Esophagus squamous epithelium (tissue), 5 donors: ENCODE results near the gene RABGGTA. TPM values are rescaled to one million over a fixed set of nuclear protein-coding genes. Genes with fewer than 3 reads are reported as not detected.
A peak's percentile ranks its signal among the peaks of the same experiment; 100 is the strongest.

Experiments used
- DNase-seq: peaks from one replicate; lab custom pipeline; 2025; lab: John Stamatoyannopoulos, UW
- H3K27ac ChIP-seq, 4 donors: fragments of 200-600 bp; sonication (generic); one replicate each; pipeline ENCODE4 v1.5.1; 2016 to 2019; ENCODE audit warnings: mild to moderate bottlenecking in 1 of 4
- H3K27me3 ChIP-seq, 4 donors: fragments of 200-600 bp; sonication (generic); 1 replicate in 3 of 4; 2 replicates in 1 of 4; pipeline versions ENCODE4 v1.5.1 to v1.6.0; 2017 to 2021; ENCODE audit warnings: antibody characterized with exemption in 1 of 4
- H3K36me3 ChIP-seq, 3 donors: fragments of 200-600 bp; sonication (generic); one replicate each; pipeline ENCODE4 v1.5.1; 2016 to 2019
- H3K4me1 ChIP-seq, 3 donors: fragments of 200-600 bp; sonication (generic); one replicate each; pipeline ENCODE4 v1.5.1; 2017 to 2019
- H3K4me3 ChIP-seq, 4 donors: fragments of 200-600 bp; sonication (generic); 1 replicate in 3 of 4; 2 replicates in 1 of 4; pipeline ENCODE4 v1.5.1; 2016 to 2019; ENCODE audit warnings: mild to moderate bottlenecking in 2 of 4, moderate library complexity in 1 of 4
- H3K9me3 ChIP-seq, 3 donors: fragments of 200-600 bp; sonication (generic); one replicate each; pipeline ENCODE4 v1.5.1; 2016 to 2019
- POLR2A ChIP-seq, 4 donors: fragments of 450-650 bp; IDR thresholded peaks; one replicate each; pipeline ENCODE4 v1.6.1; 2017; ENCODE audit warnings: antibody characterized with exemption in 4 of 4, mild to moderate bottlenecking in 4 of 4, moderate library complexity in 3 of 4
- WGBS, 2 donors: methylation state at CpG; one replicate each; pipeline ENCODE4 v1.1.5; 2018; 5-methylcytosine and 5-hydroxymethylcytosine counted together
- intact Hi-C: fragments of 100-400 bp; cut with DNase I; formaldehyde crosslinking; loops from one replicate; pipeline ENCODE4 v1.15.0; 2022
- total RNA-seq, 4 donors: library from RNA; depleted of rRNA; stranded (reverse); fragments of >200 nt; gene quantifications; one replicate each; pipeline ENCODE4 v1.1.0, GENCODE V29; 2016
- TF ChIP-seq, protein P1 (sequence below), 6 experiments: fragments of 450-650 bp in 4 of 6; fragments of 200-600 bp in 2 of 6; sonication (generic) in 2 of 6; IDR thresholded peaks; one replicate each; pipeline ENCODE4 v1.5.1; 2016 to 2019; ENCODE audit warnings: antibody characterized with exemption in 6 of 6, mild to moderate bottlenecking in 4 of 6, moderate library complexity in 4 of 6
- donor health status: DM: yes; HTN: yes; CAD: no.

The RABGGTA gene
- total RNA-seq, 4 donors from 2014 or later = 68.9 to 171 (median 108) TPM

GRCh38 chr14:24290746-24291145 is 19.3 kb upstream of the RABGGTA start:
- no peak for DNase-seq
- Histone ChIP-seq H3K4me1 (peaks cover 5 to 18% (median 5%) of the 10 kb centered on the region in 3 donors), H3K36me3 (peaks cover 22 to 74% (median 24%) of the 10 kb centered on the region in 3 donors), H3K4me3 (no peak overlapping the region), H3K27me3 (no peaks in the 10 kb centered on the region), H3K27ac (no peak overlapping the region), H3K9me3 (no peaks in the 10 kb centered on the region)
- WGBS, 2 donors = 83 to 84% methylated on average over 9 of the region's 9 CpGs
- TF ChIP-seq, protein P1, sequence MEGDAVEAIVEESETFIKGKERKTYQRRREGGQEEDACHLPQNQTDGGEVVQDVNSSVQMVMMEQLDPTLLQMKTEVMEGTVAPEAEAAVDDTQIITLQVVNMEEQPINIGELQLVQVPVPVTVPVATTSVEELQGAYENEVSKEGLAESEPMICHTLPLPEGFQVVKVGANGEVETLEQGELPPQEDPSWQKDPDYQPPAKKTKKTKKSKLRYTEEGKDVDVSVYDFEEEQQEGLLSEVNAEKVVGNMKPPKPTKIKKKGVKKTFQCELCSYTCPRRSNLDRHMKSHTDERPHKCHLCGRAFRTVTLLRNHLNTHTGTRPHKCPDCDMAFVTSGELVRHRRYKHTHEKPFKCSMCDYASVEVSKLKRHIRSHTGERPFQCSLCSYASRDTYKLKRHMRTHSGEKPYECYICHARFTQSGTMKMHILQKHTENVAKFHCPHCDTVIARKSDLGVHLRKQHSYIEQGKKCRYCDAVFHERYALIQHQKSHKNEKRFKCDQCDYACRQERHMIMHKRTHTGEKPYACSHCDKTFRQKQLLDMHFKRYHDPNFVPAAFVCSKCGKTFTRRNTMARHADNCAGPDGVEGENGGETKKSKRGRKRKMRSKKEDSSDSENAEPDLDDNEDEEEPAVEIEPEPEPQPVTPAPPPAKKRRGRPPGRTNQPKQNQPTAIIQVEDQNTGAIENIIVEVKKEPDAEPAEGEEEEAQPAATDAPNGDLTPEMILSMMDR (IDR thresholded peaks at IDR 0.05) = no peak
- TF ChIP-seq POLR2A (IDR thresholded peaks at IDR 0.05) = no peak
- intact Hi-C loops = no loop called here

GRCh38 chr14:24289649-24290280 is 18.4 kb upstream of the RABGGTA start:
- Histone ChIP-seq H3K27me3 (no peaks in the 10 kb centered on the region), H3K4me1 (peaks cover 6 to 28% (median 8%) of the 10 kb centered on the region in 3 donors), H3K36me3 (peaks cover 22 to 65% (median 24%) of the 10 kb centered on the region in 3 donors), H3K27ac (no peak overlapping the region), H3K4me3 (no peak overlapping the region), H3K9me3 (no peaks in the 10 kb centered on the region)
- 57 to 81% methylated on average over 4 to 5 of the region's 6 CpGs for WGBS, 2 donors
- intact Hi-C loops = no loop called here
- no peak for DNase-seq
- TF ChIP-seq, protein P1 (IDR thresholded peaks at IDR 0.05) = no peak
- no peak for TF ChIP-seq POLR2A (IDR thresholded peaks at IDR 0.05)

DNA sequence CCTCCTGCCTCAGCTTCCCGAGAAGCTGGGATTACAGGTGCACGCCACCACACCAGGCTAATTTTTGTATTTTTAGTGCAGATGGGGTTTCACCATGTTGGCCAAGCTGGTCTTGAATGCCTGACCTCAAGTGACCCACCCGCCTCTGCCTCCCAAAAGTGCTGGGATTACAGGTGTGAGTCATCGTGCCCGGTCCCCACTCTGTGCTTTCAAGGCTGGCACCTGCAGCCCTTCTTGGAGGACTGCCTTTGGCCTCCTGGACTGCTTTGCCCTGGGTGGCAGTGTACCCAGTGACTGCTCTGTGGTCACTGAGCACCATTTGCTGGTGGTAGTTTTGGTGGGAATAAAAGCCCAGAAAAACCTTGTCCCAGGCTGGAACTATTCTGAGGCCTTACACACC is 15.6 kb upstream of the RABGGTA start:
- DNase-seq = no peak
- intact Hi-C loops = no loop called here
- Histone ChIP-seq H3K9me3 (no peaks in the 10 kb centered on the region), H3K27me3 (no peaks in the 10 kb centered on the region), H3K27ac (peak overlapping the region in 2 of 4 donors; percentile 1 to 23), H3K4me3 (no peak overlapping the region), H3K4me1 (peaks cover 13 to 54% (median 17%) of the 10 kb centered on the region in 3 donors), H3K36me3 (peaks cover 16 to 37% (median 22%) of the 10 kb centered on the region in 3 donors)
- WGBS, 2 donors = 87 to 90% methylated on average over 3 to 5 of the region's 5 CpGs
- TF ChIP-seq POLR2A (IDR thresholded peaks at IDR 0.05) = no peak
- TF ChIP-seq, protein P1 (IDR thresholded peaks at IDR 0.05) = no peak

GRCh38 chr14:24285351-24285750 is 14.0 kb upstream of the RABGGTA start:
- Histone ChIP-seq H3K27me3 (no peaks in the 10 kb centered on the region), H3K4me3 (no peak overlapping the region), H3K27ac (peak overlapping the region; percentile 21 to 76 (median 55)), H3K9me3 (no peaks in the 10 kb centered on the region), H3K36me3 (peaks cover 2 to 20% (median 7%) of the 10 kb centered on the region in 3 donors), H3K4me1 (peaks cover 17 to 71% (median 24%) of the 10 kb centered on the region in 3 donors)
- intact Hi-C loops = no loop called here
- no peak for DNase-seq
- TF ChIP-seq, protein P1 (IDR thresholded peaks at IDR 0.05) = no peak
- TF ChIP-seq POLR2A (IDR thresholded peaks at IDR 0.05) = no peak
- WGBS, 2 donors = 38 to 60% methylated on average over 3 to 4 of the region's 4 CpGs

DNA sequence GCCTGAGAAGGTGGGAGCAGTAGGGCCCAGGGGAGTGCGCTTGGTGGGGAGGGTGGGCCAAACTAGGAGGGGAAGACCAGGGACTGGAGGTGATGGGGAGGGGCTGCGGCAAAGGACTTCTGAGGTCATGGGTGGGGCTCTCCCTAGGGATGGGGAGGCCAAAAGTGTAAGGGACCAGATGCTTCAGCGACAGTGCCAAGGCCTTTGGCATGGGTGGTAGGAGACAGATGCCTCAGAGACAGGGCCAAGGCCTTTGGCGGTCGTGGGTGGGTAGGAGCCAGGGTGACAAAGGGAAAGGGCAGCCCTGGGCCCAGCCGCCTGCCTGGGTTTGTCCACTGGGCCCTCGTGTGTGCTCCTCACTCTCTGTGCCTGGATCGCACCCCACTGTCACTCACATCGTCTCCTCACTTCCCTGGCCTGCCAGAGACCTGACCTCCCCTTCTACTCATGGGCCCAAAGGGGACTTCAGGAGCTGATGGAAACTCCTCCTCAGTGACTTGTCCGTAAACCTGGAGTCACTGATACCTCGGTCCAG is 13.2 kb upstream of the RABGGTA start:
- Histone ChIP-seq H3K36me3 (peaks cover 0 to 13% (median 2%) of the 10 kb centered on the region in 3 donors), H3K9me3 (no peaks in the 10 kb centered on the region), H3K4me1 (peaks cover 24 to 78% (median 31%) of the 10 kb centered on the region in 3 donors), H3K27me3 (no peaks in the 10 kb centered on the region), H3K4me3 (no peak overlapping the region), H3K27ac (peak overlapping the region; percentile 21 to 76 (median 55))
- WGBS, 2 donors = 71 to 72% methylated on average over 10 to 11 of the region's 11 CpGs
- intact Hi-C loops = no loop called here
- DNase-seq = no peak
- TF ChIP-seq POLR2A (IDR thresholded peaks at IDR 0.05) = no peak
- TF ChIP-seq, protein P1 (IDR thresholded peaks at IDR 0.05) = no peak
